Naive thymus-derived CD4-positive, alpha-beta T cell (primary cell): Measurements from ENCODE around the gene KRTAP12-2. TPM values are rescaled to one million over a fixed set of nuclear protein-coding genes. Genes with fewer than 3 reads are reported as not detected.
"Not testable (repeated sequence)": the region's sequence is repeated elsewhere in the genome, so short reads cannot be mapped to it uniquely, and the experiment has no call there.

Source experiments
- ATAC-seq: fragments of 150-1000 bp; cut with Tn5 transposase; 2 replicates; pipeline ENCODE4 v1.10.0; 2021; ENCODE audit warnings: mild to moderate bottlenecking, moderate library complexity
- CTCF ChIA-PET: fragments of 350-600 bp; sonication (Branson Sonifier 250); formaldehyde crosslinking; loops from one replicate; lab custom pipeline; 2021; ENCODE audit warnings: antibody characterized with exemption; lab: Charles Lee
- POLR2A ChIA-PET: fragments of 350-600 bp; sonication (Branson Sonifier 250); formaldehyde crosslinking; loops from one replicate; lab custom pipeline; 2021; ENCODE audit warnings: antibody characterized with exemption, inconsistent platforms; lab: Charles Lee
- DNase-seq, 9 donors: peaks; one replicate each; pipeline versions ENCODE4 v3.0.0 to v3.0.0-alpha.2; 2020 to 2022; ENCODE audit warnings: mixed read lengths in 1 of 9
- H3K27ac ChIP-seq: one replicate; pipeline ENCODE4 v1.7.0; 2013; ENCODE audit warnings: mild to moderate bottlenecking, low read depth, low read length, moderate library complexity
- H3K27me3 ChIP-seq, 2 donors: one replicate each; pipeline ENCODE4 v1.7.0; 2013; ENCODE audit warnings: low read length in 2 of 2, mild to moderate bottlenecking in 2 of 2, moderate library complexity in 2 of 2; ENCODE audit not compliant: control insufficient read depth in 2 of 2, insufficient read depth in 2 of 2
- H3K36me3 ChIP-seq, 3 experiments: 1 replicate in 2 of 3; 2 replicates in 1 of 3; pipeline ENCODE4 v1.7.0; 2013; ENCODE audit warnings: low read length in 3 of 3, mild to moderate bottlenecking in 3 of 3, moderate library complexity in 1 of 3; ENCODE audit not compliant: insufficient read depth in 3 of 3, control insufficient read depth in 2 of 3
- H3K4me1 ChIP-seq, 2 donors: one replicate each; pipeline ENCODE4 v1.7.0; 2013; ENCODE audit warnings: low read length in 2 of 2, mild to moderate bottlenecking in 2 of 2, moderate library complexity in 1 of 2; ENCODE audit not compliant: control insufficient read depth in 2 of 2, insufficient read depth in 2 of 2
- H3K4me3 ChIP-seq: 2 replicates; pipeline ENCODE4 v1.7.0; 2013; ENCODE audit warnings: mild to moderate bottlenecking, low read length
- H3K9me3 ChIP-seq, 3 experiments: 1 replicate in 2 of 3; 2 replicates in 1 of 3; pipeline ENCODE4 v1.7.0; 2013; ENCODE audit warnings: low read length in 3 of 3; ENCODE audit not compliant: control insufficient read depth in 2 of 3
- H3K27ac Mint-ChIP-seq, 9 donors: one replicate each; pipeline ENCODE4 v1.8.0; 2020 to 2022; ENCODE audit warnings: mixed read lengths in 9 of 9, mild to moderate bottlenecking in 8 of 9, moderate library complexity in 5 of 9, inconsistent platforms in 2 of 9
- H3K27me3 Mint-ChIP-seq, 5 donors: one replicate each; pipeline ENCODE4 v1.8.0; 2021 to 2022; ENCODE audit warnings: mixed read lengths in 5 of 5, mild to moderate bottlenecking in 1 of 5
- H3K36me3 Mint-ChIP-seq, 5 donors: one replicate each; pipeline ENCODE4 v1.8.0; 2020 to 2022; ENCODE audit warnings: mixed read lengths in 5 of 5, mild to moderate bottlenecking in 3 of 5, inconsistent platforms in 1 of 5
- H3K4me1 Mint-ChIP-seq, 7 donors: one replicate each; pipeline ENCODE4 v1.8.0; 2020 to 2022; ENCODE audit warnings: mixed read lengths in 7 of 7, mild to moderate bottlenecking in 3 of 7, inconsistent platforms in 1 of 7
- H3K4me3 Mint-ChIP-seq, 10 donors: one replicate each; pipeline ENCODE4 v1.8.0; 2020 to 2022; ENCODE audit warnings: mild to moderate bottlenecking in 10 of 10, mixed read lengths in 10 of 10, moderate library complexity in 6 of 10, inconsistent platforms in 2 of 10
- H3K9me3 Mint-ChIP-seq, 11 donors: one replicate each; pipeline ENCODE4 v1.8.0; 2020 to 2022; ENCODE audit warnings: mixed read lengths in 11 of 11, mild to moderate bottlenecking in 4 of 11, inconsistent platforms in 1 of 11, moderate library complexity in 1 of 11
- intact Hi-C, 2 donors: fragments of 100-400 bp; cut with micrococcal nuclease; formaldehyde crosslinking; loops; one replicate each; pipeline ENCODE4 v1.15.1; 2023
- polyA plus RNA-seq, 2 donors: library from polyadenylated mRNA; unstranded; fragments of 300-500 nt; fragmentation: Illumina TruSeq; gene quantifications; one replicate each; pipeline ENCODE4 v1.2.3, GENCODE V29; 2021
- total RNA-seq, 6 experiments: library from RNA in 5 of 6; stranded (reverse) in 5 of 6; gene quantifications; 1 replicate in 5 of 6; 2 replicates in 1 of 6; pipeline ENCODE4 v1.2.3 and lab custom pipeline; 2021 to 2026

Gene KRTAP12-2
- total and polyA plus RNA-seq, 7 experiments from 2014 or later = not detected

DNA sequence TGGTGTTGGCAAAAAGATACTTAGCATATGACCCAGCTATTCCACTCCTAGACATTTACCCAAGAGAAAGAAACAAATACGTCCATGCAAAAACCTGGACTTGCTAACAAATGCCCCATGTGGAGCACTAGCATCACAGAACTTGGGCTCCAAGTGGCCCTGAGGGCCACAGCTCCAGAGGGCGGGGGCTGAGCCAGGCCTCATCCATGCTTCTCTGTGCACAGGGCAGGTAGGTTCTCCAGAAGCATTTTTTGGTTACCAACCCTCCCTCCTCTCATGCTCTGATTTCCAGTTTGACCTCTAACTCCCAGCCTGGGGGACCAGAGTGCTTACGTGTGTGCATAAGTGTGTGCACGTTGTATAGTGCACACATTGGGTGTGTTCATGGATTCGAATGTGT, 2.0 kb downstream of the KRTAP12-2 start:
- ATAC-seq (no peak), DNase-seq (no peak)
- ChIA-PET POLR2A (no interaction called here), CTCF (no interaction called here)
- Histone ChIP-seq H3K27me3 (no peaks in the 10 kb centered on the region), H3K4me1 (peaks cover 2 to 3% of the 10 kb centered on the region in 2 donors), H3K9me3 (peaks cover 0 to 4% (median 4%) of the 10 kb centered on the region in 3 experiments), H3K36me3 (no peaks in the 10 kb centered on the region), H3K4me3 (no peak overlapping the region), H3K27ac (no peak overlapping the region)
- intact Hi-C loops = no loop called here
- no peak overlapping the region for H3K27ac Mint-ChIP-seq
- H3K36me3 Mint-ChIP-seq = peaks cover 7 to 19% (median 16%) of the 10 kb centered on the region in 5 donors
- H3K4me1 Mint-ChIP-seq = peaks cover 3 to 22% (median 8%) of the 10 kb centered on the region in 7 donors
- peaks cover 0 to 50% (median 3%) of the 10 kb centered on the region in 5 donors for H3K27me3 Mint-ChIP-seq
- no peak overlapping the region for H3K4me3 Mint-ChIP-seq
- peaks cover 8 to 60% (median 24%) of the 10 kb centered on the region in 11 donors for H3K9me3 Mint-ChIP-seq

DNA sequence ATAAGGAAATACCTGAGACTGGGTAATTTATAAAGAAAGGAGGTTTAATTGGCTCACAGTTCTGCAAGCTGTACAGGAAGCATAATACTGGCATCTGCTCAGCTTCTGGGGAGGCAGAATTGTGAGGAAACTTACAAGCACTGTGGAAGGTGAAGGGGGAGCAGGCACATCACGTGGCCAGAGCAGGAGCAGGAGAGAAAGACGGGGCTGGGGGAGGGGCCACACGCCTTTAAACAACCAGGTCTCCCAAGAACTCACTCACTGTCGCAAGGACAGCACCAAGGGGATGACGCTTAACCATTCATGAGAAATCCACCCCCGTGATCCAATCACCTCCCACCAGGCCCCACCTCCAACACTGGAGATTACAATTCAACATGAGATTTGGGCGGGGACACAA, 5.2 kb downstream of the KRTAP12-2 start:
- H3K4me3 ChIP-seq, CTCF ChIA-PET, DNase-seq, intact Hi-C loops, H3K27ac ChIP-seq, H3K36me3 ChIP-seq, H3K4me3 Mint-ChIP-seq, H3K9me3 ChIP-seq, ATAC-seq, H3K27me3 ChIP-seq: not testable (repeated sequence)
- Mint-ChIP-seq H3K36me3 (peaks cover 4 to 44% (median 19%) of the 10 kb centered on the region in 5 donors), H3K27me3 (peaks cover 0 to 32% (median 0%) of the 10 kb centered on the region in 5 donors), H3K4me1 (peaks cover 34 to 53% (median 39%) of the 10 kb centered on the region in 7 donors), H3K9me3 (peaks cover 8 to 69% (median 33%) of the 10 kb centered on the region in 11 donors), H3K27ac (peak overlapping the region in 4 of 9 donors; percentile 28 to 75 (median 58))
- POLR2A ChIA-PET = interaction anchor here (1.1 kb wide), 1 partner anchor 20 kb away, joined by 3 read pairs; the partner anchor contains the start of gene KRTAP12-1
- peaks cover 32 to 33% of the 10 kb centered on the region in 2 donors for H3K4me1 ChIP-seq

DNA sequence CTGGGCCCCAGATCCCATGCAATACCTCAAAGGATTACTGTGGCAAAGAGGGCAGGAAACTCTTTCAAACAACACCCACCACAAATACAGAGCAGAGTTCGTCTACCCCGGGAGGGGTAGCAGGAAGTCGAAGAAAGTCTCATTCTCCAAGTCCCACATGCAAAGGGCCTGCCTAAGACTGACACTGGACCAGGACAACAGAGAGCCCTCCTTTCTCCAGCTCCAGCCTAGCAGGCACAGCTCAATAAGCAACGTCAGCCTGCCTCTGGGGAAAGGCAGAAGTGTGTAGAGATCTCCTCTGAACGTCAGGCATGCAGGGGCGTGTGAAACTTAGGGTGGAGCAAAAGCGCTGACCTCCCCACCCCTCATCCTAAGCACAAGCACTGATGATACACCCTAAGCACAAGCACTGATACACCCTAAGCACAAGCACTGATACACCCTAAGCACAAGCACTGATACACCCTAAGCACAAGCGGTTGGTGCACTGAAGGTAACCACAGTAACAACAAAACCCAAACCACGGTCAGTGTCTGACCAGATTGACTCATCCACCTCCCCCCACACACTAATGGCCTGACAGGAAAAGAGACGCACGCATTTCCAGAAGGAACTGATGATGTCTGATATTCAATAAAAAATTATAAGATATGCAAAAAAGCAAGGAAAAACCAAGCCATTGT, 7.7 kb downstream of the KRTAP12-2 start:
- Histone ChIP-seq H3K9me3 (peaks cover 0 to 22% (median 12%) of the 10 kb centered on the region in 3 experiments), H3K4me1 (peaks cover 48 to 57% of the 10 kb centered on the region in 2 donors), H3K36me3 (no peaks in the 10 kb centered on the region), H3K4me3 (peak overlapping the region; percentile 46), H3K27me3 (no peaks in the 10 kb centered on the region), H3K27ac (peak overlapping the region; percentile 63)
- Mint-ChIP-seq H3K27me3 (peaks cover 0 to 19% (median 0%) of the 10 kb centered on the region in 5 donors), H3K9me3 (peaks cover 12 to 86% (median 38%) of the 10 kb centered on the region in 11 donors), H3K4me1 (peaks cover 41 to 62% (median 58%) of the 10 kb centered on the region in 7 donors), H3K27ac (peak overlapping the region; percentile 87 to 98 (median 98)), H3K36me3 (peaks cover 11 to 66% (median 24%) of the 10 kb centered on the region in 5 donors), H3K4me3 (peak overlapping the region; percentile 43 to 87 (median 74))
- POLR2A ChIA-PET = interaction anchor here (0.5 to 2.9 kb wide), 3 partner anchors 15 to 64 kb away, joined by 4 to 23 read pairs (median 5); no protein-coding TSS in a partner anchor
- CTCF ChIA-PET = interaction anchor here (1.9 kb wide), 1 partner anchor 41 kb away, joined by 9 read pairs; no protein-coding TSS in a partner anchor
- peak in 6 of 9 donors; percentile 51 to 66 (median 58) for DNase-seq
- no peak for ATAC-seq
- intact Hi-C loops = loop anchor here in 1 of 2 donors (5.0 to 10.0 kb wide), 3 partner anchors 33 to 268 kb away; partner anchors contain the start of gene KRTAP10-5

DNA sequence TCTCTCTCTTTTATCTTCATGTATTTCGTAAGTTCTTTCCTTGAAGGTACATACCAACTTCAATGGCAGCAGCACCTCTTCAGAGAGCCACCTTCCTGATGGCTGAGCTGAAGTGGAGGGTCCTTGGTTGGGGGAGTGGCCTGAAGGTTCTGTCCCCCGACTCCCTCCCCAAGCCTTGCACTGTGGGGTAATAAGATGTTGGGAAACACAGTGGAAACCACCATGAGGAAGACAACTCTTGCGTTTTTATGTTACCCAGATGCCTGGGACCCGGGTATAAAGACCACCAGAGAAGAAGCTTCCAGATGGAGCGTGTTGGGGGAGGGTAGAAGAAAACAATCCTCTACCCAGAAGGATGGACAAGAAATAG, 8.2 kb downstream of the KRTAP12-2 start:
- DNase-seq = no peak
- intact Hi-C loops = loop anchor here in 1 of 2 donors (5.0 to 10.0 kb wide), 3 partner anchors 34 to 269 kb away; partner anchors contain the start of gene KRTAP10-5
- Histone ChIP-seq H3K4me3 (peak overlapping the region; percentile 46), H3K36me3 (no peaks in the 10 kb centered on the region), H3K9me3 (peaks cover 0 to 22% (median 12%) of the 10 kb centered on the region in 3 experiments), H3K27me3 (no peaks in the 10 kb centered on the region), H3K27ac (peak overlapping the region; percentile 63), H3K4me1 (peaks cover 54 to 63% of the 10 kb centered on the region in 2 donors)
- CTCF ChIA-PET = interaction anchor here (1.1 to 1.9 kb wide), 2 partner anchors 40 to 148 kb away, joined by 3 to 9 read pairs; no protein-coding TSS in a partner anchor
- ATAC-seq = no peak
- Mint-ChIP-seq H3K27ac (peak overlapping the region; percentile 87 to 98 (median 98)), H3K27me3 (peaks cover 0 to 14% (median 0%) of the 10 kb centered on the region in 5 donors), H3K4me3 (peak overlapping the region; percentile 63 to 87 (median 76)), H3K36me3 (peaks cover 11 to 71% (median 24%) of the 10 kb centered on the region in 5 donors), H3K9me3 (peaks cover 12 to 86% (median 41%) of the 10 kb centered on the region in 11 donors), H3K4me1 (peaks cover 46 to 67% (median 63%) of the 10 kb centered on the region in 7 donors)
- POLR2A ChIA-PET = interaction anchor here (1.2 to 2.9 kb wide), 6 partner anchors 13 to 148 kb away, joined by 3 to 23 read pairs (median 5); no protein-coding TSS in a partner anchor

DNA sequence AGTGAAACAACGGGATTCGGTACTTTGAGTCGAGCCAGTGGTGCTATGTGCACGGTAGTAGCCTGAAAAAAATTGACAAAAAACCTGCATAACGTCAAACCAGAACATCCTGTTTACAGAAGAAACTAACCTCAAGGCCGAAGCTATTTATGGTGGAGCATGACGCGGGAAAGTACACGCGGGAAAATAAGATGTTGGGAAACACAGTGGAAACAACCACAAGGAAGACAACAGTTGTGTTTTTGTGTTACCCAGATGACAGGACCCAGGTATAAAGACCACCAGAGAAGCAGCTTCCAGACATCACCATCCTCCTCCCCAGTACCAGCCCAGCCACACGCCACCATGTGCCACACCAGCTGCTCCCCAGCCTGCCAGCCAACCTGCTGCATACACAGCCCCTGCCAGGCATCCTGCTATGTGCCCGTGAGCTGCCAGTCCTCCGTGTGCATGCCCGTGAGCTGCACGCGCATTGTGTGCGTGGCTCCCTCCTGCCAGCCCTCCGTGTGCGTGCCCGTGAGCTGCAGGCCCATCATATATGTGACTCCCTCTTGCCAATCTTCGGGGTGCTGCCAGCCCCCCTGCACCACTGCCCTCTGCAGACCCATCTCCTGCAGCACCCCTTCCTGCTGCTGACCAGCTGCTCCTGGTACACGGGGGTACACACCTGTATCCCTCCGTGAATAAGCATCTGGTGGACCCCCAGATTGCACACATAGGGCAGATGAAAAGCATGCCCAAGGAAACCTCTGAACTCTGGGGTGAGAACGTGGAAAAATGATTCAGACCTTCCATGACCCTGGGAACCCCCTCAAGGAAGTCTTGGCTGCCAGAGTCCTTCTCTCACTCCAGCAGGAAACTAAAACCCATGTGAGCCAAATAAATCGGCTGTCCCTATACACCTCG, 8.8 kb downstream of the KRTAP12-2 start, which contains the start of gene KRTAP12-3:
TSS of gene KRTAP12-3 (plus strand) at position 298 of the 906 bp plus-strand sequence. CDS start at position 346, 48 bp downstream.
- ATAC-seq = peak; percentile 83
- CTCF ChIA-PET = interaction anchor here (0.5 to 1.9 kb wide), 5 partner anchors 40 to 147 kb away, joined by 3 to 9 read pairs (median 4); no protein-coding TSS in a partner anchor
- Histone ChIP-seq H3K4me3 (peak within 1 kb of the TSS; percentile 46), H3K27me3 (no peaks in the 10 kb centered on the region), H3K27ac (peak within 1 kb of the TSS; percentile 63), H3K36me3 (no peaks in the 10 kb centered on the region), H3K4me1 (peaks cover 55 to 64% of the 10 kb centered on the region in 2 donors), H3K9me3 (peaks cover 0 to 22% (median 12%) of the 10 kb centered on the region in 3 experiments)
- POLR2A ChIA-PET = interaction anchor here (0.7 to 2.9 kb wide), 15 partner anchors 11 to 270 kb away, joined by 3 to 23 read pairs (median 3); partner anchors contain the start of gene KRTAP10-6
- H3K36me3 Mint-ChIP-seq = peaks cover 11 to 72% (median 24%) of the 10 kb centered on the region in 5 donors
- DNase-seq = peak in 8 of 9 donors; percentile 39 to 92 (median 86)
- peak within 1 kb of the TSS; percentile 87 to 98 (median 98) for H3K27ac Mint-ChIP-seq
- H3K9me3 Mint-ChIP-seq = peaks cover 12 to 85% (median 45%) of the 10 kb centered on the region in 11 donors
- H3K4me3 Mint-ChIP-seq = peak within 1 kb of the TSS; percentile 63 to 87 (median 76)
- intact Hi-C loops = loop anchor here (1.0 to 10.0 kb wide), 7 partner anchors 34 to 269 kb away; partner anchors contain the start of gene KRTAP10-5 (in 1 of the 2)
- H3K27me3 Mint-ChIP-seq = peaks cover 0 to 9% (median 0%) of the 10 kb centered on the region in 5 donors
- peaks cover 47 to 73% (median 69%) of the 10 kb centered on the region in 7 donors for H3K4me1 Mint-ChIP-seq
